GM18861 (cell line): ENCODE data around the gene ENDOD1.

Source experiments
- ATAC-seq: cut with Tn5 transposase; IDR thresholded peaks from one replicate; pipeline ENCODE4 v1.9.1; 2021; ENCODE audit not compliant: unreplicated experiment

Gene ENDOD1

DNA sequence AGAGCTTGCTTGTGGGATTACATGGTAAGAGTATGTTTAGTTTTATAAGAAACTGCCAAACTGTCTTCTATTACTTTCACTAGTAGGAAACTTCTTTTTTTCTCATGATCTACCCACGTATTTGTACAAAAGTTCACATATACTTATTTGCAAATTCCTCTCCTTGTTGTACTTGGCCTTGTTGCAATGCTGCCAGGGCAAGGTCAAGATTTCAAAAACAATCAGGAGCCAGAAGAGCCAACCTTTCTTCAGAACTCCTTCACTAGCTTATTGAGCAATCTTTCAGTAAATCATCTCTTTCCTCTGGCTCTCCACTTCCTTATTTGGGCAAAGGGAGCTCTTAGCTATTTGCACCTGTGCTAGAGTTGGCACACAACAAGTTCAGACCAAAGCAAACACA, 13.2 kb upstream of the ENDOD1 start:
- peak; percentile 82 for ATAC-seq

DNA sequence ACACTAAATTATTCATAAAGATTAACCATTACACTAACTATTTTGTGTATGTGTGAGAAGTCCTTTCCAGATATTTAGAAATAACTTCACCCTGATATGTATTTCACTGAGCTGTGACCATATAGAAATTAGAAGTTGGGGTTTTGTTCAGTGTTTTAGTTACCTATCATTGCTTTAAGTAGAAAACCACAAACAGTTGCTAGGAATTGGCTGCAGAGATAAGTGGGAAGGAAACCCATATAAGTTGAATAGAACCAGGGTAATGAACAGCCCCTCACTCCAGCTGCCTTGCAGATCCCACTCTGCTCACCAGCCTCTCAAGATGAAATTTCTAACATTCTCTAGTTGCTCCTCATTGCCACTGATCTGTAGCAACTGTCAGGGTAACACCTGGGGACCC, 12.7 kb upstream of the ENDOD1 start:
- ATAC-seq: no peak

DNA sequence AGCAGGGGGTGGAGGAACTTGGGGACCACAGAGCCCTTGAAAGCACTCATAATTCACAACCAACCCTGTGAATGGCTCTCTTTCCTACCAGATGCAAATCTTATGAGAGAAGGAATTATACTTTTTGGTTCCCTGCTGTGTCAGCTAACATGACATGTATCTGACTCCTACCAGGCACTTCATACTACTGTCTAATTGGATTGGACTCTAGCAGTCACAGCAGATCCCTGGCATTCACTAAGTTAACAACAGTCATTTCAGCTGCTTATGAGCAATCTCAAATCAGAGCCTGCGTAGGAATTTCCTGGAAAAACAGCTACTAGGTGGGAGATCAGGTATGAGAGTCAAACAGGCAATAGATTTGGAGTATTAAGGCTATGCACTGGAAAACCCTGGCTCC, 11.1 kb upstream of the ENDOD1 start:
- ATAC-seq: no peak

DNA sequence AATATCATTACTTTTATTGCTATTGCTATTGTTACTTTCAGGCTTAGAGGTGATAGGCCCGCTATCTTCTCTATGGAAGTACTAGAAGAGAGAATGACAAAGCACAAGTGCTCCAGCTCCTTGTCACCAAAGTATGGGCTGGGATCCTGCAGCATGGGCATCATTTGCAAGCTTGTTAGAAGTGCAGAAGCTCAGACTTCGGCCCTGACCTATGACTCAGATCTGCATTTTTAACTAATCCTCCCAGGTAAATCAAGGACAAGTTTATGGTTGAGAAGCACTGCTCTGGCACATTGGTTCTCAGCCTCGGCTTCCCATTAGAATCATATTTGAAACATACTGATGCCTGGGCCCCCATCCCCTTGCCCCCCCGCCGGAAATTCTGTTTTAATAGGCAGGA, 8.6 kb upstream of the ENDOD1 start:
- ATAC-seq: no peak

DNA sequence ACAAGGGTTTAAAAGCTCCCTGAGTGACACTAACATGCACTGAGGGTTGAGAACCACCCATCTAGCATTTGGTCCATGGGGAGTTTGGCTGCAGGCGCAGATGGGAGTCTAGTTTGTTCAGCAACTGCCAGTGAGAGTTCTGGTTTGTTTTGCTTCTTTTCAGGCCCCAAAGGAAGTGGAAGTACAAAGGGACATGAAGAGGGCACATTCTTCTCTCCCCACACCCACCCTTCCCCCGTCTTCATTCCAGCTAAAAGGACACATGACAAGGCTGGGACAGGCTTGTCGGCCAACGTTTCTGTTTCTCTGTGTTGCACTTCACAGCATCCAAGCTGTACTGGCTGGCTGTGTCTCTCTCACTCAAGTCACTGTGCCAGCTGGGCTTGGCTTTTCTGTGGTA, 8.2 kb upstream of the ENDOD1 start:
- ATAC-seq: no peak

DNA sequence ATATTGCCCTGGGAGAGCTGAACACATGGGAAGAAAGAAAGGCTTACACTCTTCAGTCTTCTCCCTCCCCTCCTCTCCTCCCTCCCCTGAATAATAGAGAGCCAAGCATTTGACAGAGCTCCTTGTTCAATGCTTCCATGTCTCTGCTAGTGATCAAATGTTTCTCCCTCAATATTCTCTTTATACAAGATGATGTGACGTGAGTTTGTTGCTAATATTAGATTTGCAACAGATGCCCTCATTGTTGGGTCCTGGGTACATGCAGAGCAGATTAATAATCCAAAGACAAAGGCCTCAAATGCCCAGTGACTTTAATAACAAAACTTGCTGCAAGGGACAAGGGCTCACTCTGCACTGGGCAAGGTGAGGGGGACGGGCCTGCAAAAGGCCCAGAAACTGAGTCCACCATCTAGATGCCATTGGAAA, 7.1 kb upstream of the ENDOD1 start:
- ATAC-seq: no peak

DNA sequence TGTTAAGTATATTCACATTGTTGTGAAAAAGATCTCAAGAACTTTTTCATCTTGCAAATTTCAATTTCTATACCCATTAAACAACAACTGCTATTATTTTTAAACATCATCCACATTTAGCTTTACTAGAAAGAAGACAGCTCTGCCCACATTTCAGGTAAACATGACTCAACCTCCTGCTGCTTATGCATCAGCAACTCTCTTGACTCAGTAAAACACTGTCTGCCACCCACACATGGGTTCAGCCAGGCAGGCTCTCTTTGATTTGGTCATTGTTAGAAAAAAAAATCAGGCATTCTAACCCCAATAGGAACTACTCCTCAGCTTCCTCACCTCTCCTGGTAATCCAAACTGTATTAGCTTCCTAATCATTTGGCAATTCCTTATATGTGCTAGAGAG, 5.1 kb upstream of the ENDOD1 start:
- ATAC-seq: peak; percentile 44

DNA sequence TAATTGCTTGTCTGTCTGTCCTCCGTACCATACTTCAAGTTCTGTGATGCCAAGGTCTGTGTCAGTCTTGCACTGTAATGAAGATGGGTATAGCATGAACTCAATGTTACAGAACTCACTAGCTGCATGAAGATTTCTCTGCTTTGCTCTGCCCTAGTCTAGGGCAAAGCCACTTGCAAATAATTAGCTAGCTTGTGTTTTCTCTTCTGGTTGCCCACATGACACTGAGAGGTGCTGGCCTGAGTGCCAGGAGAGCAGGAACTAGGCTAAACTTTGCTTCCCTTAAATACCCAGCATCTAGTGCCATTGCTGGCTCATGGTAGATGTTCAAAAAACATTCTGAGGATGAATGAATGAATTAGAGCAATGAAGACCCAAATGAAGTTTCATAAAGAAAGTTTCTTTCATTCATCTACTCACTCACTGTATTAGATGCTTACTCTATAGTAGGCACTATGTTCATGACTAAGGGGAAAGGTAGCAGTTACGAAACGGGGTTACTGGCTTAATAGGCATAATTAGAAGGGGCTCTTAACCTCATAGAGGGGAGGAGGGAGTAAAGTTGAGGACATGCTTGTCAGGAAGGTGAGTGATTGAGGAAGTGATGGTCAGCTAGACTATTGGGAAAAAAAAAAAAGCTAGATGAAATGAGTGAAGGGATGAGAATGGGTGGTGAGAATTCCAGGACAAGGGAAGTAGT, 4.4 kb upstream of the ENDOD1 start:
- peak; percentile 50 for ATAC-seq

DNA sequence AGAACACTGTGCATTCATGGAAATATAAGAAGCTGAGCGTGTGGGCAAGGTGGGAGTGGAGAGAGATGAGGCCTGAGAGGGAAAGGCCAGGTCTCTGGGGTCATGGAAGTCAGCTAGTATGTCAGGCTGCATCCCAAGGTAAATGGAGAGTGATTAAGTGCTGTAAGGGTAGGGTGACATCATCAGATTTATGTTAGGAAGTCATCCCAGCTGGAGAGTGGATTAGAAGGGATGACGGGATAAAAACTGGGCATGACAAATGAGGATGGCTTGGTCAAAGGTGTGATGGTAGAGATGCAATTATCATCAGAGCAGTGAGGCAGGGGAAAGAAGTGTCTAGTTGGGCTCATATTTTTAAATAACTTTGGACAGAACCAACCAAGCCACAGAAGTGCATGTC, 3.5 kb upstream of the ENDOD1 start:
- ATAC-seq: no peak

DNA sequence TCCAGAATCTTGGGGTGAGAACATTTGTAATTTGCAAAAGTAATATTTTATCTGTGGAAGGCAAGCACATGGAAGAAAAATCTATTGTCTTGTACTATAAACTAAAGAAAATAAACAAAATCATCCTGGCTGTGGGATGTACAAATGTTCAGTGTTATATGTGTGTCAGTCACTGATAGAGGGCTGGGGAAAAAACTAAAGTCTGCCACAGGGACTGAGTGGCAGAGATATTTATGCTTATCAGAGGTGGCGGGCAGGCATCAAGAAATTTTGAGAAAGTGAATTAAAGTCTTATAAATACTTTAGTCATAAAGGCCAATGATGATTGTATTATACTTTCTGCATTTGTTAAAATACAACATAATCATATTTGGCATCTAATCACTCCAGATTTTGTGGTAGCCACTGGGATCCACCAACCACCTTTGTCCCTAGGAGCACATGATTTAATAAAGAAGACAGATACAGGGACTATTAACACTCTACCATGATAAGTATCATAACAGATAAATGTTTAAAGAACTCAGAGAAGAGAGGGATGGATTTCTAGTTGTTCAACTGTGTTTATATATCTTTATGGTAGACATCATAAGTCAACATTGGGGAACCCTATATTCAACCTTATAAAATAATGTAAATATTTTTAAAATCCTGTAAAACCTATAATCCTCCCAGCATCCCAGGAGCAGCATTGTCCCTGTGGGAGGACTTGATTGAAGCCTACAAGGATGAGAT, 2.6 kb upstream of the ENDOD1 start:
- no peak for ATAC-seq

DNA sequence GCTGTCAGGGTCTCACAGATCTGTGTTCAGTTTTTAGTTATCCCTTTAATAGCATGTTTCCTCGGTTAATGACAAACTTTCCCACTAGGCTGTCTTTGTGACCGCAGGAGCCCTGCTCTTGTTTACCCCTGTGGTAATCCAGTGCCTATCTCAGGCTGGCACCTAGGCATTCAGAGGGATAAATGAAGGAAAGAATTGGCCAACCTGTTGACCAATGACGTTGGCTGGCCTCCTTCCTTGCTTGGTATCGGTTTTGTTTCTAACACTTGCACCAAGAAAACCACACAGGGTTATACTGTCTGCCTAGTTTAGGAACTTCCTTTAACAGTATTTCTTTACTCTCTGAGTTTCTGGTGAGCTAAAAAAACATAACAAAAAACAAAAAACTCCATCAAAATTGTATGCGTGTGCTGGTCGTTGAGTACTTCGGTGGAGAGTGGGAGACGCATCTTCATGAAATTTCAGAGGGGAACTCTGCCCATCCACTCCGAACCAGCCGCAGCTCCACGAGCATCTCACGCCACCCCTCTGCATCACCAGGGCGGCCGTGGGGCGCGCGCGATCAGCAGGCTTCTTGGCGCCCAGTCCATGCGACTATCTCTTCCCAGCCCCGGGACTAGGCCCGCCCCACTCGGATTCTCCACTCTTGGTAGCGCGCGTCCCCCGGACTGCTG, 563 bp upstream of the ENDOD1 start:
- ATAC-seq: peak; percentile 19

DNA sequence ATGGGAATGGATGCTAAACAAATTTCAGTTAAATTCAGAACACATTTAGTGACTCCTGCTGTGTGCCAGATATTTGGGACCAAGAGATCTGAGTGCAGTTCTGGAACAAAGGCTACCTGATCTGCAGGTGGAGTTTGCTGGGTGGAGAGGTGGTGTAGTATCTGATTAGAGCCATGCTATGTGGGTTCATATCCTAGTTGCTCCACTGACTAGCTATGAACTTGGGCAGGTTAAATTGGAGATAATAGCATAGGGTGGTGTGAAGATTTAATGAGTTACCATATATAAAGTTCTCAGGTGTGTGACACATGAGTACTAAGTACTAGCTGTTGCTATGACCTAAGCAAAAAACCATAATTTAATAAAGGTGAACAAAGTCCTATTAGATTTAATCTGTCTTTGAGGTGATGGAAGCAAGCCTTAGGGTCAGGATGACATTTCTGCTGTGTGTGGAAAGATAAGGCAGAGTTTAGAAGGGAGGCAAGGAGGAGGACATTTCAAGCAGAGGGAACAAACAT, 2.1 kb downstream of the ENDOD1 start:
- no peak for ATAC-seq

DNA sequence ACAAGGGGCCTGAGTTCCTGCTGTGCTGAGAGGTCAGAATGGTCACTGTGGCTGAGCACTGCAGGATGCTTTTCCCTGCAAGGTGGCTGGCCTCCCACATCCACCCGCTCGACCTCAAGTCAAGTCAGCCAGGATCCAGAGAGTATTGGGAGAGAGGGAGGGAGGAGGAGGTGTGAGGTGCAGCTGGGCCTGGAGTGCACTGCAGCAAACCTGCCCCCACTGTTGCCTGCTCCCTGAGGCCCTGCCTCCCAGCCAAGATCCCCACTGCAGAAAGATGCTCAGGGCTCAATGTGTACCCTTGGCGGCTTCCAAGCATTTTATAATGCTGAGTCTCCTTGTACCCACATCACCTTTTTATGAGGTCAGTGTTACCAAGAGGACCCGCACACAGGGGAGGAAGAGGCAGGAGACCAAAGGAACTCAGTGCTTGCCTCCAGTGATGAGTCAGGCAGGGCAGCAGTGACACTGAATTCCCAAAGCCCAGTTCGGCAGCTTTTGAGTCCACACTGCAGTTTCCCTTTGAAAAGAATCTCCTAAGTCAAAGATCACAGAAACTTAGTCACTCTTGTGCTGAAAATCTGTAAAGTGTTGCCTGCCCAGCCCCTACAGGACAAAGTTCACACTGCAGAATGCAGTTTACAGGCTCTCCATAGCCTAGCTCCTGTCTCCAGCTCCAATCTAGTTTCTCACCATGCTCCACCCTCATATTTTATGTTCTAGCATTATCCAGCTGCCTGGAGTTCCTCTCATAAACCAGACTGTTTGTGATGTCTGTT, 3.1 kb downstream of the ENDOD1 start:
- no peak for ATAC-seq

DNA sequence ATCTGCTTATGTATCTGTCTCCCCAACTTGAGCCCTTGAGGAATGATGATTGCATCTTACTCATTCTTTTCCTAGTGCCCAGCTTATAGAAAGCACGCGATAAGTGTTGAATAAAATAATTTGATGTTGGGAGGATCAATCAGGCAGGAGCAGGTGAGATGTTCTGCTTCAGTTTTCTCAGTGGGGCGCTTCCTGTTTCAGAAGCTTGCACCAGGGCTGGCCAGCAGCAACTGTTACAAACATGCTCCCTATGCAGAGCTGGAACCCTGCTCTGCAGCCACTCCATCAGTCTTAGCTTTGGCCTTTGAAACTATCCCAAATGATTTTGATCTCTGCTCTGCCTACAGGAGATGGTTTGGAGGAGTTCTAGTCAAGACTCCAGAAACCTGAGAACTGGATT, 3.9 kb downstream of the ENDOD1 start:
- no peak for ATAC-seq

DNA sequence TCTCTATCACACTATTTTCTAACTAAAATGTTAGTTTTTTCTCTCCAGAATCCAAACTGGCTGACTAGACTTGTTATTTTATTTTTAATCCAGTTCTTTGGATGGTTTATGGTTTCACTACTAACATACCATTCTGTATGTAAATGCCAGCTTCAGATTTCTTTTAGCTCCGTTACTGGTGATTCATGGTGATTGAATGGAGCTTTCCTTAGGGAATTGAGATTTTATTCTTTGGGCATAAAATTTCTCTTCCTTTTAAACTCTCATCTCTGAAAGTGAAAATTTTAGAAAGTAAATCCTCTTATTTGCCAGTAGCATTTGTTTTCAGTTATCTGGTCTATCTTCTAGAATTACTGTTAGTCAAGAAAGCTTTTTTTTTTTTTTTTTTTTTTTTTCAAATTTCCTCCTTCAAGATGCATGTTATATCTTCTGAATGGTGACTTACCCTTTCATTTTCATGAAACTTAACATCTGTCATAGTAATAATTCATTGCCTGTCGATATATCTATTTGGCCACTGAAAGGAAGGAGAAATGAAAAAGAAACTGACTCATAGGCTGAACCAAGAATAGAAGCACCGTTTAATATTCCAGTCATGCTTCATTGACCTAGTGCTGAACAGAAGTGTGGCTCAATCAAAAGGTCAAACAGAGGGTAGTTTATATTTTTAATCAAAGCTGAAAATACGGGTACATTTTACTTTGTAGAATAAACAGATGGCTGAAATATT, 6.4 kb downstream of the ENDOD1 start:
- ATAC-seq: peak; percentile 88

DNA sequence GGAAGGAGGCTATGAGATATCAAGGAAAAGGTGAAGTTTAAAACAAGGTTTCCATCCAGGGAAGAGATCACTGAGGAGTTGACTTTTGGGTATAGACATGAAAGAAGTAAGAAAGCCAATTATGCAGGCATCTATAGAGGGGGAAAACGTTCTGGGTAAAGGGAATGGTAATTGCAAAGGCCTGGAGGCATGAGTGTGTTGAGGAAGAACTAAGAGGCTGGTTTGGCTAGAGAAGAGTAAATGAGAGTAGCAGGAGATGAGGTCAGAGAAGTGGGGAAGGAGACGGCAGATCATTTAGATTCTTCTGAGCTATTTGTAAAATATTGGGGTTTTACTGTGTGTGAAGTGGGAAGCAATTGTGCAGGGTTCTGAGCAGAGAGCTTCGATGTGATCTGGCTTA, 7.6 kb downstream of the ENDOD1 start:
- ATAC-seq: no peak

DNA sequence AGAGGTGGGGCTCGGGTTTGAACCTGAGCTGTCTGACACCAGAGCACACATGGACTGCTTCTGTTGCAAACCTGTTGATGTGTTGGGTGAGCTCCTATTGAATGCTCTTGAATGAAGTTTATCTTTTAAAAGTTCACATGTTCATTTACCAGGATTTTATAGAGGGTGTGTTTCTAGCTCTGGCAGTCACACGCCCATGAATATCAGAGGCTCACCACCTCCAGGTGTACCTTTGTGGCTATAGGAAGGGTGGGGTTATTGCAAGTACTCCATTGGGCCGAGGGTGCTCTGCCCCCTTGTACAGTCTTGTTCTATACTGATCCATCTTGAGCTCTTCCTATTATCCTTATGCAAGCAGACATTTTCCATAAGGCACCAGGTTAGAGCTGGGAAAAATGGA, 9.2 kb downstream of the ENDOD1 start:
- no peak for ATAC-seq

DNA sequence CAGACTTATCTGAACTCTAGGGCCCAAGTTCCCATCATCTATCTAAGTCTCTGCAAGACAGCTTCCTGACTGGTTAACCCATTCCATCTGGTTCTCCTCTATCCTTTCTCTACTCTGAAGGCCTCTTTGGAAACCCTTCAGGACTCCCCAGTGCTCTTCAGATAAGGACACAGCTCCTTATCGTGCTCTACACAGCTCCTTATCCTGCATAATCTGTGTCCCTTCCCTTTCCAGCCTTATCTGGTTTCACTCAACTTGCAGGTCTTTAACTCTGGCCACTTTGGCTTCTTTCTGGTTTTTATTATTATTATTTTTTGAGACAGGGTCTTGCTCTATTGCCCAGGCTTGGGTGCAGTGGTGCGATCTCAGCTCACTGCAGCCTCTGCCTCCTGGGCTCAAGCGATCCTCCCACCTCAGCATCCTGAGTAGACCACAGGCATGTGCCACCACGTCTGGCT, 10.6 kb downstream of the ENDOD1 start:
- ATAC-seq: no peak

DNA sequence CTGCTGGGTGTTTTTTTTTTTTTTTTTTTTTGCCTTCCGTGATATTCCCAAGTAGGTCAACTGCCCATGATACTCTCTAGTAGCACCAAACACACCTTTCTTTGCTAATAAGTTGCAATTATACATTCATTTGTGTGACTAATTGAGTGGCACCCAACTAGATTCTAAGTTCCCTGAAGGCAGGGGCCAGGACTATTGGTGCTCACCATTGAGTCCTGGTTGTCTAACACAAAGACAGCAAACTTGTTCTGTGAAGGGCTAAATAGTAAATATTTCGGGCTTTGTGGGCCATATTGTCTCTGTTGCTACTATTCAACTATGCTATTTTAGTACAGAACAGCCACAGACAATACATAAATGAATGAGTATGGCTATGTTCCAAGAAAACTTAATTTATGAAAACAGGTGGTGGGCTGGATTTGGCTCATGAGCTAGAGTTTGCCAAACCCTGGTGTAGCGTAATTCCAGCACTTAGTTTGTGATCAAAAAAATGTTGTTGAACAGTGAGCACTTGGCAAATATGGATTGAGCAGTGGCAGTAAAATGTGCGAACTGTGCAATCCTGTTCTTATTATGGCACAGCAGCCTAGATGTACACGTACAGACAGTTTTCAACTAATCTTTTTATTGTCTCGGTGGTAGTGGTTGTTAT, 11.3 kb downstream of the ENDOD1 start:
- no peak for ATAC-seq

DNA sequence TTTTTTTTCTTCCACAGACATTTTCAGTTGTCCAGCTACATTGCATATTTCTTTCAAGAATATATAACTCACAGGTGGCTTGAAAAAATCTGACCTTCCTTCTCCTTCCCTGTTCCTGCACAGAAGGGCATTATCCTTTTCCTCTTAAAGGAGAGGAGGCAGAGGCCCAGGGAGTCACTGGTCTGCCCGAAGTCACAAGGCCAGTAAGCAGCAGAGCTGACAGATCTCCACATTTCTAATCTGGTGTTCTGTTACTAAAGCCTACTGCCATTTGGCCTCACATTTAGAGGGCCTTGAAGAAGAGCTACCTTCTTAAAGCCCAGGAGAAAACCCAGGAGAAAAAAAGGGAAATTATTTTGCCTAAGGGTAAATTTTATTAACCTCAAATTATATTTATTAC, 12.3 kb downstream of the ENDOD1 start:
- ATAC-seq: no peak
